Thyroid gland (tissue), 4 donors: ENCODE results near the gene PGRMC1. TPM values are rescaled to one million over a fixed set of nuclear protein-coding genes. Genes with fewer than 3 reads are reported as not detected.
A peak's percentile ranks its signal among the peaks of the same experiment; 100 is the strongest.
"Not testable (repeated sequence)": the region's sequence is repeated elsewhere in the genome, so short reads cannot be mapped to it uniquely, and the experiment has no call there.

Experiments used
- DNase-seq, 2 donors: peaks; one replicate each; pipeline ENCODE4 v3.0.0-alpha.2; 2019
- H3K27ac ChIP-seq, 3 donors: fragments of 200-600 bp; sonication (generic); 1 replicate in 2 of 3; 2 replicates in 1 of 3; pipeline ENCODE4 v1.5.1; 2016 to 2019; ENCODE audit warnings: mild to moderate bottlenecking in 1 of 3, moderate library complexity in 1 of 3
- H3K27me3 ChIP-seq: fragments of 200-600 bp; sonication (generic); one replicate; pipeline ENCODE4 v1.5.1; 2019
- H3K36me3 ChIP-seq, 2 donors: fragments of 200-600 bp; sonication (generic); one replicate each; pipeline ENCODE4 v1.5.1; 2016 to 2019
- H3K4me1 ChIP-seq, 2 donors: fragments of 200-600 bp; sonication (generic); one replicate each; pipeline ENCODE4 v1.5.1; 2017 to 2019
- H3K4me3 ChIP-seq, 3 donors: fragments of 200-600 bp; sonication (generic); replicated peaks in 1 of 3; 1 replicate in 2 of 3; 2 replicates in 1 of 3; pipeline ENCODE4 v1.5.1; 2016; ENCODE audit warnings: mild to moderate bottlenecking in 1 of 3
- H3K9me3 ChIP-seq: fragments of 200-600 bp; sonication (generic); one replicate; pipeline ENCODE4 v1.5.1; 2017
- POLR2A ChIP-seq, 2 donors: fragments of 450-650 bp; IDR thresholded peaks; one replicate each; pipeline ENCODE4 v1.6.1; 2017; ENCODE audit warnings: antibody characterized with exemption in 2 of 2, mild to moderate bottlenecking in 2 of 2, moderate library complexity in 1 of 2
- WGBS, 2 donors: methylation state at CpG; one replicate each; pipeline ENCODE4 v1.1.5; 2017; 5-methylcytosine and 5-hydroxymethylcytosine counted together
- intact Hi-C: fragments of 100-400 bp; cut with DNase I; formaldehyde crosslinking; loops from one replicate; pipeline ENCODE4 v1.15.1; 2023
- total RNA-seq, 4 donors: library from RNA; depleted of rRNA; stranded (reverse); fragments of >200 nt; gene quantifications; one replicate each; pipeline ENCODE4 v1.2.3, GENCODE V29; 2016
- TF ChIP-seq, protein P1 (sequence below), 6 experiments: fragments of 200-600 bp in 3 of 6; fragments of 450-650 bp in 3 of 6; sonication (generic) in 3 of 6; IDR thresholded peaks; one replicate each; pipeline ENCODE4 v1.5.1; 2016 to 2019; ENCODE audit warnings: antibody characterized with exemption in 6 of 6, mild to moderate bottlenecking in 2 of 6, inconsistent platforms in 1 of 6, moderate library complexity in 1 of 6

The PGRMC1 gene
- total RNA-seq, 4 donors from 2014 or later, result 136 to 177 (median 153) TPM

- TF ChIP-seq, protein P1, sequence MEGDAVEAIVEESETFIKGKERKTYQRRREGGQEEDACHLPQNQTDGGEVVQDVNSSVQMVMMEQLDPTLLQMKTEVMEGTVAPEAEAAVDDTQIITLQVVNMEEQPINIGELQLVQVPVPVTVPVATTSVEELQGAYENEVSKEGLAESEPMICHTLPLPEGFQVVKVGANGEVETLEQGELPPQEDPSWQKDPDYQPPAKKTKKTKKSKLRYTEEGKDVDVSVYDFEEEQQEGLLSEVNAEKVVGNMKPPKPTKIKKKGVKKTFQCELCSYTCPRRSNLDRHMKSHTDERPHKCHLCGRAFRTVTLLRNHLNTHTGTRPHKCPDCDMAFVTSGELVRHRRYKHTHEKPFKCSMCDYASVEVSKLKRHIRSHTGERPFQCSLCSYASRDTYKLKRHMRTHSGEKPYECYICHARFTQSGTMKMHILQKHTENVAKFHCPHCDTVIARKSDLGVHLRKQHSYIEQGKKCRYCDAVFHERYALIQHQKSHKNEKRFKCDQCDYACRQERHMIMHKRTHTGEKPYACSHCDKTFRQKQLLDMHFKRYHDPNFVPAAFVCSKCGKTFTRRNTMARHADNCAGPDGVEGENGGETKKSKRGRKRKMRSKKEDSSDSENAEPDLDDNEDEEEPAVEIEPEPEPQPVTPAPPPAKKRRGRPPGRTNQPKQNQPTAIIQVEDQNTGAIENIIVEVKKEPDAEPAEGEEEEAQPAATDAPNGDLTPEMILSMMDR (IDR thresholded peaks at IDR 0.05), result peak in 5 of 6 experiments; percentile 30 to 59 (median 34)
- no peak for TF ChIP-seq POLR2A (IDR thresholded peaks at IDR 0.05)
- H3K9me3 ChIP-seq, result no peaks in the 10 kb centered on the region
- no peaks in the 10 kb centered on the region for H3K4me1 ChIP-seq
- DNase-seq, result peak; percentile 2 to 19
- intact Hi-C loops, result no loop called here
- H3K27me3 ChIP-seq, result no peaks in the 10 kb centered on the region
- H3K4me3 ChIP-seq, result no peak overlapping the region
- WGBS, 2 donors, result 20 to 25% methylated on average over 5 of the region's 5 CpGs
- H3K27ac ChIP-seq, result no peak overlapping the region
- no peaks in the 10 kb centered on the region for H3K36me3 ChIP-seq
Observed at GRCh38 chrX:119266364-119266995, 30.4 kb downstream of the PGRMC1 start.

- 89 to 93% methylated on average over 3 of the region's 3 CpGs for WGBS, 2 donors
- H3K36me3 ChIP-seq, H3K27ac ChIP-seq, H3K9me3 ChIP-seq, H3K27me3 ChIP-seq, intact Hi-C loops, H3K4me1 ChIP-seq, H3K4me3 ChIP-seq, DNase-seq: not testable (repeated sequence)
Observed at GRCh38 chrX:119267115-119267514, 31.0 kb downstream of the PGRMC1 start.

DNA sequence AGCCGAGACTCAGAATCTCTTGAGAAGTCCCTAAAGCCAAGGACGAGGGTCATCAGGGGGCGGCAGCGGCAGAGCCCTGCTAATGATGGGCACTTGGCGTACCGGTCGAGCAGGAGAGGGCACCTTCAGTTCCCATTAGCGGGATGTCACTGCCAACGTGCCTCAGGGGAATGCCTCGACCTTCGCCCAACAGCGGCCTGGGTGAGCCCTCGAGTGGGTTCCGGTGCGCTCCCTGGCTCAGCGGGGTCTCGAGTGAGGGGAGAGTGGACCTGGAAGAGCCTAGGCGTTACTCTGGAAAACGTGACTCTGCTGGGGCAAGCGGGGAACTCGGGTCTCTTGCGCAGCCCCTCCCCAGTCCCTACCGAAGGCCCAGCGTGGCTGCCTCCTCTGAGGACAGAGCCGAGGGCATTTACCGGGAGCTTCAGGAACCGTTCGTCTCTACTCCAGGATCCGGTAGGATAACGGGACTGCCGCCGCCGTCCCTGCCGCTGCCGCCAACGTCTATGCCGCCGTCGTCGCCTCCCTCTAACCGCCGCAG, 36.9 kb downstream of the PGRMC1 start:
- Histone ChIP-seq H3K27me3 (peaks cover 11% of the 10 kb centered on the region), H3K36me3 (no peaks in the 10 kb centered on the region), H3K4me1 (no peaks in the 10 kb centered on the region), H3K4me3 (no peak overlapping the region), H3K27ac (no peak overlapping the region), H3K9me3 (no peaks in the 10 kb centered on the region)
- TF ChIP-seq POLR2A (IDR thresholded peaks at IDR 0.05), result no peak
- TF ChIP-seq, protein P1 (IDR thresholded peaks at IDR 0.05), result no peak
- DNase-seq, result no peak
- intact Hi-C loops, result no loop called here
- WGBS, 2 donors, result 59 to 67% methylated on average over 4 to 6 of the region's 42 CpGs

DNA sequence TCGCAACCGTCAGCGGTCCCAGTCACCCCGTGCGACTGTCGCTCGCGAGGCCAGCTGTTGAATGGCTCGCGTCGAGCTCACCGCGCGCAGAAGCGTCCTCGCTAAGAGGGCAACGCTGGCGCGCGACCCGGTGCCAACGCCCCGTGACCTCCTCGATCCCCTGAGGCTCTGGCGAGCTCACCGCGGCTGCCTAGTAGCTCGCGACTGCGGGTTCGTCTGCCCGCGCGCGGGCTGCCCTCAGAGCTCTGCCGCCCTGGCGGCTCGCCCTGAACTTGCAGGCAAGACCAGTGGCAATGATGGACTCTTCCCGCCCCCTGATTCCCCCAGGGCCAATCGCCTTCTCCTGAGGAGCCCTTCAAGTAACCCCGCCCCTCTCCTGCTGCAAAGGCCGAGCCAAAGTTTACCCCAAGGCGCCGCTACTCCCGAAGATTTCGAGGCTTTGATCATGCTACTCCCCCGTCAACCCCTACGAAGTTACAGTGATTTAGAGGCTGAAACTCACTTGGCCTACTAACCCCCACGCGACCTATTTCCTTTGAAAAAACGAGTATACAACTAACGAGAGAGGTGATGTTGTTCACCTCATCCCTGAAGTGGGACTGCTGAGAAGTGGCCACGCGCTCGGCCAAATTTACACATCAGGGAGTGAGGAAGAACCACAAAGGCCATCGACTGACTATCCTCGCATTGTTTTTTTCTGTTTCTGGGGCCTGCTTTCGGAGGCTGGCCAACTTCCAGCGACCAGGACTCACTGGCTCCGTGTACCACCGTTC, 37.5 kb downstream of the PGRMC1 start:
- WGBS, 2 donors, result 11 to 15% methylated on average over 15 to 20 of the region's 61 CpGs
- H3K4me3 ChIP-seq, result no peak overlapping the region

GRCh38 chrX:119282347-119282746, 46.3 kb downstream of the PGRMC1 start:
- H3K4me3 ChIP-seq, H3K9me3 ChIP-seq, DNase-seq, intact Hi-C loops, H3K4me1 ChIP-seq, H3K36me3 ChIP-seq, H3K27me3 ChIP-seq, H3K27ac ChIP-seq: not testable (repeated sequence)
- WGBS, 2 donors, result 95 to 97% methylated on average over 4 of the region's 4 CpGs

More for the DNA sequence above, 37.5 kb downstream of the PGRMC1 start:
- intact Hi-C loops, result no loop called here
- DNase-seq, result peak; percentile 23 to 25
- TF ChIP-seq POLR2A (IDR thresholded peaks at IDR 0.05), result no peak
- TF ChIP-seq, protein P1 (IDR thresholded peaks at IDR 0.05), result peak in 1 of 6 experiments; percentile 12
- Histone ChIP-seq H3K9me3 (no peaks in the 10 kb centered on the region), H3K27me3 (peaks cover 11% of the 10 kb centered on the region), H3K36me3 (no peaks in the 10 kb centered on the region), H3K4me1 (no peaks in the 10 kb centered on the region), H3K27ac (no peak overlapping the region)

DNA sequence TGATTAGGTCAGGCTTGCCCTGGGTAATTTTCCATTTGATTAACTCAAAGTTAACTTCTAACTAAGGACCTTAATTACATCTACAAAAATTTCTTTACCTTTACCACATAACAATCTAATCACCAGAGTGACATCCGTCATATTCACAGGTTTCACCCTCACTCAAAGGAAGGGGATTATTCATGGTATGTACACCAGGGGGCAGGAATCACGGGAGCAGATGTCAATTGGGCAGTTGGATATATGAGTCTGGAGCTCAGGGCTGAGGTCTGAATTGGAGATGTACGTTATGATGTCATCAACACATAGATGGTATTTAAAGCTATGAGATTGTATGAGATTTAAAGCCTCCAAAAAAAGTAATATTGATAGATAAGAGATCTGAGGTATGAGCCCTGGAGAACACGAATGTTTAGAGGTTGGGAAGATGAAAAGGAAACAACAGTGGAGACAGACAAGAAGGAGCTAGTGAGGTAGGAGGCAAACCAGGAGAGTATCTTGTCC, 52.9 kb downstream of the PGRMC1 start:
- no peak overlapping the region for H3K4me3 ChIP-seq
- H3K4me1 ChIP-seq, result no peaks in the 10 kb centered on the region
- no peaks in the 10 kb centered on the region for H3K9me3 ChIP-seq
- 79 to 83% methylated on average over 4 of the region's 4 CpGs for WGBS, 2 donors
- no peak overlapping the region for H3K27ac ChIP-seq
- no peak for DNase-seq
- intact Hi-C loops, result no loop called here
- TF ChIP-seq, protein P1 (IDR thresholded peaks at IDR 0.05), result no peak
- no peak for TF ChIP-seq POLR2A (IDR thresholded peaks at IDR 0.05)
- no peaks in the 10 kb centered on the region for H3K27me3 ChIP-seq
- H3K36me3 ChIP-seq, result no peaks in the 10 kb centered on the region
